OCI-LY3 (cell line): ENCODE results near the gene CFAP99.

Experiments used
- EZH2phosphoT487 ChIP-seq: fragments of 200-600 bp; shearing (Covaris generic); IDR thresholded peaks from 2 replicates; pipeline ENCODE4 v1.6.1; 2018; ENCODE audit warnings: antibody characterized with exemption, mixed run types, low read depth
- TF ChIP-seq, protein P1 (sequence below): fragments of 200-600, 300-600 bp; sonication (generic); IDR thresholded peaks from 2 replicates; pipeline ENCODE4 v1.5.1; 2014; ENCODE audit warnings: antibody characterized with exemption, low read length, low read depth

DNA sequence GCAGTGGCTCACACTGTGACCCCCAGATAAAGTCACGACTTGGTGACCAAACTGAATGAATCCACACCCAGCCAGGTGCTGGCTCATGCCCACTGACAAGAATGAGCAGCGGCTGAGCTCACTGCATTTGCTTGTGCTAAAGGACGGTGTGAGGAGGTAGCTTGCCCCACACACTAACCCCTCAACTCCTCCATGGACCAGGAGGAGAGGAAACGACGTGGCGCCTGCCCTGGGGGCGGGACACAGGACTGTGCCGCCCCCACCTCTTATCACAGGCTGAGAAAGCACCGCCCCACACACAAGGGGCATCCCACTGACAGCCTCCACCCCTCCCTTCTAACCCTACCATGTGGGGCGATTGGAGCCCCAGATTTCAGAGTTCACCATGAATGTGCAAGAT lies 43.3 kb upstream of the CFAP99 start:
- TF ChIP-seq, protein P1, sequence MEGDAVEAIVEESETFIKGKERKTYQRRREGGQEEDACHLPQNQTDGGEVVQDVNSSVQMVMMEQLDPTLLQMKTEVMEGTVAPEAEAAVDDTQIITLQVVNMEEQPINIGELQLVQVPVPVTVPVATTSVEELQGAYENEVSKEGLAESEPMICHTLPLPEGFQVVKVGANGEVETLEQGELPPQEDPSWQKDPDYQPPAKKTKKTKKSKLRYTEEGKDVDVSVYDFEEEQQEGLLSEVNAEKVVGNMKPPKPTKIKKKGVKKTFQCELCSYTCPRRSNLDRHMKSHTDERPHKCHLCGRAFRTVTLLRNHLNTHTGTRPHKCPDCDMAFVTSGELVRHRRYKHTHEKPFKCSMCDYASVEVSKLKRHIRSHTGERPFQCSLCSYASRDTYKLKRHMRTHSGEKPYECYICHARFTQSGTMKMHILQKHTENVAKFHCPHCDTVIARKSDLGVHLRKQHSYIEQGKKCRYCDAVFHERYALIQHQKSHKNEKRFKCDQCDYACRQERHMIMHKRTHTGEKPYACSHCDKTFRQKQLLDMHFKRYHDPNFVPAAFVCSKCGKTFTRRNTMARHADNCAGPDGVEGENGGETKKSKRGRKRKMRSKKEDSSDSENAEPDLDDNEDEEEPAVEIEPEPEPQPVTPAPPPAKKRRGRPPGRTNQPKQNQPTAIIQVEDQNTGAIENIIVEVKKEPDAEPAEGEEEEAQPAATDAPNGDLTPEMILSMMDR = no peak
- no peak for TF ChIP-seq EZH2phosphoT487
